SU-DHL-6 (cell line): ENCODE measurements around the gene POLE.

ENCODE experiments used
- H2AFZ ChIP-seq: fragments of 200-600 bp; sonication (generic); 2 replicates; pipeline ENCODE4 v1.6.1; 2014; ENCODE audit warnings: low read depth, mild to moderate bottlenecking, moderate library complexity, mixed read lengths, antibody characterized with exemption, low read length; ENCODE audit not compliant: severe bottlenecking
- H3F3A ChIP-seq: fragments of 200-600 bp; shearing (Covaris generic); 2 replicates; pipeline ENCODE4 v1.6.0; 2016; ENCODE audit warnings: antibody characterized with exemption, mild to moderate bottlenecking; ENCODE audit not compliant: insufficient read depth
- H3K27ac ChIP-seq: fragments of 200-600 bp; sonication (generic); 2 replicates; pipeline ENCODE4 v1.5.1; 2016; ENCODE audit warnings: low read depth, mild to moderate bottlenecking, low read length, moderate library complexity, mixed read lengths
- H3K27me3 ChIP-seq: fragments of 200-600 bp; sonication (generic), shearing (Covaris generic); 2 replicates; pipeline ENCODE4 v1.6.0; 2014; ENCODE audit warnings: mild to moderate bottlenecking, low read length
- H3K36me3 ChIP-seq: fragments of 200-600 bp; sonication (generic); 2 replicates; pipeline ENCODE4 v1.6.1; 2014; ENCODE audit warnings: mild to moderate bottlenecking, low read length, mixed read lengths
- H3K4me2 ChIP-seq: fragments of 300-600, 200-600 bp; shearing (Covaris generic), sonication (generic); 2 replicates; pipeline ENCODE4 v1.6.0; 2014; ENCODE audit warnings: low read length, low read depth, mild to moderate bottlenecking; ENCODE audit not compliant: poor library complexity, severe bottlenecking
- H3K4me3 ChIP-seq: fragments of 200-600 bp; sonication (generic); 2 replicates; pipeline ENCODE4 v1.5.1; 2014; ENCODE audit warnings: antibody characterized with exemption, low read length, mild to moderate bottlenecking, mixed read lengths; ENCODE audit not compliant: insufficient read depth, poor library complexity, severe bottlenecking
- H3K79me2 ChIP-seq: fragments of 200-600 bp; sonication (generic); 2 replicates; pipeline ENCODE4 v1.6.1; 2014; ENCODE audit warnings: mild to moderate bottlenecking, low read length, moderate library complexity; ENCODE audit not compliant: insufficient read depth
- H3K9ac ChIP-seq: fragments of 200-600 bp; sonication (generic); 2 replicates; pipeline ENCODE4 v1.7.0; 2014; ENCODE audit warnings: mild to moderate bottlenecking, low read length
- H3K9me2 ChIP-seq: fragments of 200-600 bp; sonication (generic); replicated peaks from 2 replicates; pipeline ENCODE4 v1.6.1; 2014; ENCODE audit warnings: low read length; ENCODE audit not compliant: insufficient read depth
- H3K9me3 ChIP-seq: fragments of 200-600 bp; sonication (generic); 2 replicates; pipeline ENCODE4 v1.6.1; 2014; ENCODE audit warnings: low read length, mixed read lengths; ENCODE audit not compliant: insufficient read depth
- H4K20me1 ChIP-seq: fragments of 200-600 bp; sonication (generic); 2 replicates; pipeline ENCODE4 v1.6.1; 2014; ENCODE audit warnings: low read depth, mild to moderate bottlenecking, antibody characterized with exemption, low read length, moderate library complexity, mixed read lengths
- EZH2phosphoT487 ChIP-seq: fragments of 200-600 bp; sonication (generic), shearing (Covaris generic); conservative IDR thresholded peaks from 2 replicates; pipeline ENCODE4 v1.6.1; 2018; ENCODE audit warnings: mild to moderate bottlenecking, antibody characterized with exemption, low read length, moderate library complexity, mixed read lengths
- TF ChIP-seq, protein P1 (sequence below): fragments of 200-600 bp; sonication (generic); IDR thresholded peaks from one replicate; pipeline ENCODE4 v1.5.1; 2017; ENCODE audit warnings: antibody characterized with exemption, mild to moderate bottlenecking, low read length, moderate library complexity; ENCODE audit not compliant: insufficient read depth, poor library complexity, severe bottlenecking

POLE gene

DNA sequence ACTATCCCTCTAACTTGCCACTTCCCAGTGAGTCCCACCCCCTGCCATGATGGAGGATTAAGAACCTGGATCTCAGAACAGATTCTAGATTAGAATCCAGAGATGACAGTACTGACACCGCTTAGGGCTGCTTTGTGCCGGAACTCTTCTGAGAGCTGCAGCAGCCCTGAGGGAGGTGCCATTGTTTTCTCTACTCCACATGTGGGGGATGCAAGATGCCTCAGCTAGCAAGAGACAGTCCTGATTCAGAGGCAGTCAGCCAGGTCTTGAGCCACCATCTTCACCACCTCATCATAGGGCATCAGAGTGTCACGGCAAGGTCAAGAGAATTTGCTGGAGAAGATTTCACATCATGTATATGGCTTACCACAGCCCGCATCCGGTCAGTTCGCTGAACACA is 20.1 kb upstream of the POLE start:
- H2AFZ ChIP-seq, result no peak overlapping the region
- H3K36me3 ChIP-seq, result no peaks in the 10 kb centered on the region
- no peak overlapping the region for H3K4me2 ChIP-seq
- H3K9me2 ChIP-seq, result no peaks in the 10 kb centered on the region
- no peak overlapping the region for H3K9ac ChIP-seq
- peaks cover 23% of the 10 kb centered on the region for H3F3A ChIP-seq
- no peak overlapping the region for H3K27ac ChIP-seq
- H3K27me3 ChIP-seq, result no peaks in the 10 kb centered on the region
- no peaks in the 10 kb centered on the region for H3K9me3 ChIP-seq
- TF ChIP-seq, protein P1, sequence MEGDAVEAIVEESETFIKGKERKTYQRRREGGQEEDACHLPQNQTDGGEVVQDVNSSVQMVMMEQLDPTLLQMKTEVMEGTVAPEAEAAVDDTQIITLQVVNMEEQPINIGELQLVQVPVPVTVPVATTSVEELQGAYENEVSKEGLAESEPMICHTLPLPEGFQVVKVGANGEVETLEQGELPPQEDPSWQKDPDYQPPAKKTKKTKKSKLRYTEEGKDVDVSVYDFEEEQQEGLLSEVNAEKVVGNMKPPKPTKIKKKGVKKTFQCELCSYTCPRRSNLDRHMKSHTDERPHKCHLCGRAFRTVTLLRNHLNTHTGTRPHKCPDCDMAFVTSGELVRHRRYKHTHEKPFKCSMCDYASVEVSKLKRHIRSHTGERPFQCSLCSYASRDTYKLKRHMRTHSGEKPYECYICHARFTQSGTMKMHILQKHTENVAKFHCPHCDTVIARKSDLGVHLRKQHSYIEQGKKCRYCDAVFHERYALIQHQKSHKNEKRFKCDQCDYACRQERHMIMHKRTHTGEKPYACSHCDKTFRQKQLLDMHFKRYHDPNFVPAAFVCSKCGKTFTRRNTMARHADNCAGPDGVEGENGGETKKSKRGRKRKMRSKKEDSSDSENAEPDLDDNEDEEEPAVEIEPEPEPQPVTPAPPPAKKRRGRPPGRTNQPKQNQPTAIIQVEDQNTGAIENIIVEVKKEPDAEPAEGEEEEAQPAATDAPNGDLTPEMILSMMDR, result no peak
- TF ChIP-seq EZH2phosphoT487, result no peak
- no peak overlapping the region for H3K4me3 ChIP-seq
- no peaks in the 10 kb centered on the region for H4K20me1 ChIP-seq
- H3K79me2 ChIP-seq, result peaks cover 25% of the 10 kb centered on the region

DNA sequence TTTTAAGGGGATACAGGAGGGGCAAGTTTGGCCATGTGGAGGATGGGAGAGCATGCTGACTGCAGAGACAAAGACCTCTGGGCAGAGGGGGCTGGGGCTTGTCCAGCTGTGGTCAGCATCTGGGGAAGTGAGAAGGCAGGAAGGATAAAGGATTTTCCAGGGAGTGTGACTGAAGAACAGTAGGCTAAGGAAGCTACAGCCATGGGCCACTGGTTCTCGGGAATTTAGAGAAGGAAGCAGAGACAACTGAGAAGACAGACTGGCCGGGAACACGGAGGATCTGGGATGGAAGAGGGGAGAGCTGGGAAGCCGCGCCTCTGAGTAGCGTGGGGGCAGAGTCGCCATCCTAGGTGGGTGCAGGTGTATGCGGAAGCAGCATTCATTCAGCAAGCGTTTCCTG is 16.5 kb upstream of the POLE start:
- peaks cover 18% of the 10 kb centered on the region for H3F3A ChIP-seq
- no peaks in the 10 kb centered on the region for H3K27me3 ChIP-seq
- no peak overlapping the region for H3K4me3 ChIP-seq
- H4K20me1 ChIP-seq, result no peaks in the 10 kb centered on the region
- no peak overlapping the region for H3K9ac ChIP-seq
- no peak overlapping the region for H2AFZ ChIP-seq
- H3K9me3 ChIP-seq, result no peaks in the 10 kb centered on the region
- 0 out of 2 replicates have a peak, but pooled peaks cover 2% of the 10 kb centered on the region for H3K36me3 ChIP-seq
- H3K4me2 ChIP-seq, result no peak overlapping the region
- no peak for TF ChIP-seq EZH2phosphoT487
- TF ChIP-seq, protein P1, result no peak
- H3K9me2 ChIP-seq, result no peaks in the 10 kb centered on the region
- H3K27ac ChIP-seq, result no peak overlapping the region
- H3K79me2 ChIP-seq, result peaks cover 13% of the 10 kb centered on the region; the same call in 1 of the 2 replicates

- Histone ChIP-seq H3K9me2 (no peaks in the 10 kb centered on the region), H3F3A (peaks cover 13% of the 10 kb centered on the region), H2AFZ (no peak overlapping the region), H4K20me1 (no peaks in the 10 kb centered on the region), H3K9me3 (no peaks in the 10 kb centered on the region), H3K36me3 (0 out of 2 replicates have a peak, but pooled peaks cover 2% of the 10 kb centered on the region), H3K4me2 (no peak overlapping the region), H3K4me3 (no peak overlapping the region), H3K27me3 (no peaks in the 10 kb centered on the region), H3K27ac (no peak overlapping the region), H3K9ac (no peak overlapping the region), H3K79me2 (peaks cover 13% of the 10 kb centered on the region; the same call in 1 of the 2 replicates)
- no peak for TF ChIP-seq EZH2phosphoT487
- TF ChIP-seq, protein P1, result no peak
Measured at GRCh38 chr12:132702640-132703039, 15.5 kb upstream of the POLE start.
